Subcutaneous abdominal adipose tissue (tissue), 5 donors: Measurements from ENCODE around the gene IGSF6.
"Not testable (repeated sequence)": the region's sequence is repeated elsewhere in the genome, so short reads cannot be mapped to it uniquely, and the experiment has no call there.

ENCODE experiments used
- H3K27ac ChIP-seq: one replicate; pipeline ENCODE4 v1.7.0; 2013; ENCODE audit warnings: low read depth, mild to moderate bottlenecking, inconsistent platforms, low read length, moderate library complexity
- H3K27me3 ChIP-seq, 5 donors: one replicate each; pipeline ENCODE4 v1.7.0; 2013; ENCODE audit warnings: low read length in 5 of 5, inconsistent platforms in 1 of 5; ENCODE audit not compliant: control insufficient read depth in 5 of 5, insufficient read depth in 4 of 5
- H3K36me3 ChIP-seq, 5 donors: one replicate each; pipeline ENCODE4 v1.7.0; 2013; ENCODE audit warnings: low read length in 5 of 5; ENCODE audit not compliant: control insufficient read depth in 5 of 5, insufficient read depth in 5 of 5
- H3K4me1 ChIP-seq, 5 donors: one replicate each; pipeline ENCODE4 v1.7.0; 2013; ENCODE audit warnings: low read length in 5 of 5, mild to moderate bottlenecking in 3 of 5, moderate library complexity in 1 of 5; ENCODE audit not compliant: control insufficient read depth in 5 of 5, insufficient read depth in 5 of 5
- H3K4me3 ChIP-seq, 5 donors: one replicate each; pipeline ENCODE4 v1.7.0; 2013; ENCODE audit warnings: low read length in 5 of 5, low read depth in 1 of 5
- H3K9ac ChIP-seq, 5 donors: one replicate each; pipeline ENCODE4 v1.7.0; 2013; ENCODE audit warnings: low read length in 5 of 5, mild to moderate bottlenecking in 4 of 5, moderate library complexity in 3 of 5
- H3K9me3 ChIP-seq, 5 donors: one replicate each; pipeline ENCODE4 v1.7.0; 2013; ENCODE audit warnings: low read length in 5 of 5; ENCODE audit not compliant: control insufficient read depth in 5 of 5
- donor health status: healthy.
- donor health status: healthy.
- donor health status: healthy.
- donor health status: healthy.
- donor health status: healthy.

Gene IGSF6

GRCh38 chr16:21652453-21652852 lies at the start of gene IGSF6:
Gene IGSF6 (minus strand): TSS chr16:21652608. CDS start chr16:21652598, 10 bp downstream.
- peak within 1 kb of the TSS in 3 of 5 donors; percentile 17 to 47 (median 37) for H3K4me3 ChIP-seq
- H3K4me1 ChIP-seq = peaks cover 0 to 31% (median 11%) of the 10 kb centered on the region in 5 donors
- H3K9ac ChIP-seq = peak within 1 kb of the TSS in 1 of 5 donors; percentile 45
- H3K36me3 ChIP-seq = peaks cover 7 to 23% (median 12%) of the 10 kb centered on the region in 5 donors
- no peak within 1 kb of the TSS for H3K27ac ChIP-seq
- no peaks in the 10 kb centered on the region for H3K9me3 ChIP-seq
- no peaks in the 10 kb centered on the region for H3K27me3 ChIP-seq

- H3K4me3 ChIP-seq = no peak overlapping the region
- no peaks in the 10 kb centered on the region for H3K9me3 ChIP-seq
- no peak overlapping the region for H3K9ac ChIP-seq
- H3K27me3 ChIP-seq = peaks cover 0 to 3% (median 0%) of the 10 kb centered on the region in 5 donors
- no peak overlapping the region for H3K27ac ChIP-seq
- H3K4me1 ChIP-seq = no peaks in the 10 kb centered on the region
- H3K36me3 ChIP-seq = no peaks in the 10 kb centered on the region
Measured at GRCh38 chr16:21701271-21701670, 48.9 kb upstream of the IGSF6 start.

- no peak overlapping the region for H3K9ac ChIP-seq
- H3K27me3 ChIP-seq = no peaks in the 10 kb centered on the region
- no peak overlapping the region for H3K27ac ChIP-seq
Measured at GRCh38 chr16:21698169-21699032, 46.0 kb upstream of the IGSF6 start.

GRCh38 chr16:21697032-21697431 lies 44.6 kb upstream of the IGSF6 start:
- Histone ChIP-seq H3K36me3 (no peaks in the 10 kb centered on the region), H3K4me1 (no peaks in the 10 kb centered on the region), H3K4me3 (no peak overlapping the region), H3K27ac (no peak overlapping the region), H3K9ac (no peak overlapping the region), H3K9me3 (no peaks in the 10 kb centered on the region), H3K27me3 (no peaks in the 10 kb centered on the region)

More at GRCh38 chr16:21698169-21699032, 46.0 kb upstream of the IGSF6 start:
- no peaks in the 10 kb centered on the region for H3K9me3 ChIP-seq
- no peaks in the 10 kb centered on the region for H3K4me1 ChIP-seq
- no peaks in the 10 kb centered on the region for H3K36me3 ChIP-seq
- no peak overlapping the region for H3K4me3 ChIP-seq

- Histone ChIP-seq H3K4me1 (no peaks in the 10 kb centered on the region), H3K9me3 (no peaks in the 10 kb centered on the region), H3K36me3 (no peaks in the 10 kb centered on the region), H3K9ac (no peak overlapping the region), H3K4me3 (no peak overlapping the region), H3K27ac (no peak overlapping the region), H3K27me3 (no peaks in the 10 kb centered on the region)
Measured at GRCh38 chr16:21694609-21695008, 42.2 kb upstream of the IGSF6 start.

- H3K27ac ChIP-seq, H3K4me1 ChIP-seq, H3K9me3 ChIP-seq, H3K9ac ChIP-seq, H3K4me3 ChIP-seq, H3K27me3 ChIP-seq, H3K36me3 ChIP-seq: not testable (repeated sequence)
Measured at GRCh38 chr16:21690967-21691366, 38.6 kb upstream of the IGSF6 start.

- peaks cover 0 to 5% (median 4%) of the 10 kb centered on the region in 5 donors for H3K9me3 ChIP-seq
- no peak overlapping the region for H3K4me3 ChIP-seq
Measured at GRCh38 chr16:21689107-21689506, 36.7 kb upstream of the IGSF6 start.

GRCh38 chr16:21685034-21685455 lies 32.6 kb upstream of the IGSF6 start:
- Histone ChIP-seq H3K9me3 (peaks cover 0 to 5% (median 4%) of the 10 kb centered on the region in 5 donors), H3K4me3 (no peak overlapping the region), H3K27me3 (no peaks in the 10 kb centered on the region), H3K36me3 (no peaks in the 10 kb centered on the region), H3K9ac (no peak overlapping the region), H3K27ac (no peak overlapping the region), H3K4me1 (no peaks in the 10 kb centered on the region)

More at GRCh38 chr16:21689107-21689506, 36.7 kb upstream of the IGSF6 start:
- H3K9ac ChIP-seq = no peak overlapping the region
- H3K27me3 ChIP-seq = no peaks in the 10 kb centered on the region
- no peak overlapping the region for H3K27ac ChIP-seq
- no peaks in the 10 kb centered on the region for H3K4me1 ChIP-seq
- H3K36me3 ChIP-seq = no peaks in the 10 kb centered on the region

- peaks cover 0 to 5% (median 4%) of the 10 kb centered on the region in 5 donors for H3K9me3 ChIP-seq
- H3K4me1 ChIP-seq = no peaks in the 10 kb centered on the region
- H3K36me3 ChIP-seq = no peaks in the 10 kb centered on the region
- no peak overlapping the region for H3K4me3 ChIP-seq
- no peak overlapping the region for H3K9ac ChIP-seq
- no peaks in the 10 kb centered on the region for H3K27me3 ChIP-seq
- H3K27ac ChIP-seq = no peak overlapping the region
Measured at GRCh38 chr16:21684199-21684598, 31.8 kb upstream of the IGSF6 start.

- Histone ChIP-seq H3K4me3 (no peak overlapping the region), H3K9me3 (no peaks in the 10 kb centered on the region), H3K9ac (no peak overlapping the region), H3K4me1 (no peaks in the 10 kb centered on the region), H3K27me3 (no peaks in the 10 kb centered on the region), H3K27ac (no peak overlapping the region), H3K36me3 (no peaks in the 10 kb centered on the region)
Measured at GRCh38 chr16:21683184-21683583, 30.8 kb upstream of the IGSF6 start.
